ENCODE results near the gene PPP1R37. TPM values are rescaled to one million over a fixed set of nuclear protein-coding genes. Genes with fewer than 3 reads are reported as not detected.

PPP1R37 gene
- total and polyA plus RNA-seq, 4 donors, result 7.1 to 22.7 (median 14.4) TPM

DNA sequence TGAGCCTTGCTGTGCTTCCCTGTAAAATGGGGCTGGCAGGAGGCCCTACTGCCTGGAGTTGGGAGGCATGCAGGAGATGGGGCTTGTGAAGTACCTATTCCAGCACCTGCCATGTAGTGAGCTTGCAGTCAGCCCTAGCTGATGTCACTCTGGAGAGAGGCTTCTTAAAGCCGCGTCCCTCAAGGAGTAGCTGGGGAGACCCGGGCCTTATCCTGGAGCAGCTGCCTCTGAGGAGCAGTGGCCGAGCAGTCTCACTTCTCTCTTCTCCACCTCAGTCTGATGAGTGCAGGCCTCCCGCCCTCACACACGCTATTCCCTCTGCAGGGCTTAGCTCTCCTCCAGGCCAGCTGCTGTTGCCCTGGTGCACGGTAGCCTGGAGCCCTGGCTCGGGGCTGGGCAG is 36.1 kb upstream of the PPP1R37 start:
- WGBS, 2 donors, result 88 to 90% methylated on average over 8 of the region's 8 CpGs
- DNase-seq (no peak), ATAC-seq (ENCODE audit: low FRiP score) (no peak)
- Histone ChIP-seq H3K36me3 (ENCODE audit: control insufficient read depth in 1 of 2, insufficient read depth in 2 of 2, low read length in 1 of 2) (peaks cover 7 to 19% of the 10 kb centered on the region in 2 donors), H3K4me3 (ENCODE audit: low read length in 2 of 2) (no peak overlapping the region), H3K27me3 (ENCODE audit: control insufficient read depth in 1 of 2, insufficient read depth in 2 of 2, low read length in 1 of 2) (no peaks in the 10 kb centered on the region), H3K4me1 (ENCODE audit: control insufficient read depth in 1 of 2, insufficient read depth in 2 of 2, low read length in 2 of 2) (no peaks in the 10 kb centered on the region), H3K27ac (ENCODE audit: low read depth in 1 of 2, low read length in 2 of 2) (no peak overlapping the region), H3K9me3 (ENCODE audit: control insufficient read depth, low read length) (no peaks in the 10 kb centered on the region)
- intact Hi-C loops (cut with DNase I), result no loop called here

DNA sequence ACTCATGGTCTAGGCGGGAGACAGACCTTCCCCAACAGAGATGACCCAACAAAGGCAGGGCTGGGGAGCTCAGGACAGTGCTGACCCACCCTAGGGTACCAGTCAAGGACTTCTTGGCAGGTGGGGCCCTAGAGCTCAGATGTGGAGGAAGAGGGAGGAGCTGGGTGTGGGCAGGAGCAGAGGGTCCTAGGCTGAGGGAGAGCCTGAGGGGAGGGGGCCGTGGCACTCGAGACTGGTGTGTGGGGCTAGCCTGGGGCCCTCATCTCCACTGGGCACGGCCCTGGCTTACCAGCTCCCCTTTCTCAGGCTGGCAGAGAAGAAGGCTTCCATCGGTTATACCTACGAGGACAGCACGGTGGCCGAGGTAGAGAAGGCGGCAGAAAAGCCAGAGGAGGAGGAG is 35.5 kb upstream of the PPP1R37 start:
- no peak overlapping the region for H3K27ac ChIP-seq (ENCODE audit: low read depth in 1 of 2, low read length in 2 of 2)
- intact Hi-C loops (cut with DNase I), result no loop called here
- H3K4me3 ChIP-seq (ENCODE audit: low read length in 2 of 2), result no peak overlapping the region
- DNase-seq (no peak), ATAC-seq (ENCODE audit: low FRiP score) (no peak)
- H3K27me3 ChIP-seq (ENCODE audit: control insufficient read depth in 1 of 2, insufficient read depth in 2 of 2, low read length in 1 of 2), result no peaks in the 10 kb centered on the region
- WGBS, 2 donors, result 84 to 91% methylated on average over 7 to 9 of the region's 9 CpGs
- H3K9me3 ChIP-seq (ENCODE audit: control insufficient read depth, low read length), result no peaks in the 10 kb centered on the region
- no peaks in the 10 kb centered on the region for H3K4me1 ChIP-seq (ENCODE audit: control insufficient read depth in 1 of 2, insufficient read depth in 2 of 2, low read length in 2 of 2)
- H3K36me3 ChIP-seq (ENCODE audit: control insufficient read depth in 1 of 2, insufficient read depth in 2 of 2, low read length in 1 of 2), result peaks cover 7 to 17% of the 10 kb centered on the region in 2 donors

DNA sequence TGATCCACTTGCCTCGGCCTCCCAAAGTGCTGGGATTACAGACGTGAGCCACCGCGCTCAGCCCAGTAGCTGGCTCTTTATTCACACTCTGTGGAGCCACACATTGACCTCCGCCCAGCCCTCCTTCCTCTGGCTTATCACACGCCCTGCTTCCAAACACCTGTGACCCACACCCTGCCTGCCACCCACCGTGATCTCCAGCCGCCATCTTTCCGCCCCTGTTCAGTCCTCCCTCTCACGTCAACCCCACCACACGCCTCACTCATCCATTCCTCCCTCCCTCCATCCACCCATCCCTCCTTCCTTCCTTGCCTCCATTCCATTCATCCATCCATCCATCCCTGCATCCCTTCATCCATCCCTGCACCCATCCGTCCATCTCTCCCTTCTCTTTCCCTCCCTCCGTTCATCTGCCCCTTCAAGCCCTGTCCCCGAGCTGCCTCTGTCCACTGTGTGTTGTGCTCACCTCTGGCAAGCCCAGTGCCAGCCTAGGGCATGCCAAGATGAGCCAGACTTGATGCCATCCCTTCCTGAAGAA is 34.3 kb upstream of the PPP1R37 start:
- DNase-seq, result no peak
- Histone ChIP-seq H3K36me3 (ENCODE audit: control insufficient read depth in 1 of 2, insufficient read depth in 2 of 2, low read length in 1 of 2) (peaks cover 5 to 16% of the 10 kb centered on the region in 2 donors), H3K27ac (ENCODE audit: low read depth in 1 of 2, low read length in 2 of 2) (no peak overlapping the region), H3K4me3 (ENCODE audit: low read length in 2 of 2) (no peak overlapping the region), H3K27me3 (ENCODE audit: control insufficient read depth in 1 of 2, insufficient read depth in 2 of 2, low read length in 1 of 2) (no peaks in the 10 kb centered on the region), H3K9me3 (ENCODE audit: control insufficient read depth, low read length) (no peaks in the 10 kb centered on the region), H3K4me1 (ENCODE audit: control insufficient read depth in 1 of 2, insufficient read depth in 2 of 2, low read length in 2 of 2) (no peaks in the 10 kb centered on the region)
- ATAC-seq (ENCODE audit: low FRiP score), result no peak
- WGBS, 2 donors, result 83 to 85% methylated on average over 14 of the region's 14 CpGs
- intact Hi-C loops (cut with DNase I), result no loop called here

DNA sequence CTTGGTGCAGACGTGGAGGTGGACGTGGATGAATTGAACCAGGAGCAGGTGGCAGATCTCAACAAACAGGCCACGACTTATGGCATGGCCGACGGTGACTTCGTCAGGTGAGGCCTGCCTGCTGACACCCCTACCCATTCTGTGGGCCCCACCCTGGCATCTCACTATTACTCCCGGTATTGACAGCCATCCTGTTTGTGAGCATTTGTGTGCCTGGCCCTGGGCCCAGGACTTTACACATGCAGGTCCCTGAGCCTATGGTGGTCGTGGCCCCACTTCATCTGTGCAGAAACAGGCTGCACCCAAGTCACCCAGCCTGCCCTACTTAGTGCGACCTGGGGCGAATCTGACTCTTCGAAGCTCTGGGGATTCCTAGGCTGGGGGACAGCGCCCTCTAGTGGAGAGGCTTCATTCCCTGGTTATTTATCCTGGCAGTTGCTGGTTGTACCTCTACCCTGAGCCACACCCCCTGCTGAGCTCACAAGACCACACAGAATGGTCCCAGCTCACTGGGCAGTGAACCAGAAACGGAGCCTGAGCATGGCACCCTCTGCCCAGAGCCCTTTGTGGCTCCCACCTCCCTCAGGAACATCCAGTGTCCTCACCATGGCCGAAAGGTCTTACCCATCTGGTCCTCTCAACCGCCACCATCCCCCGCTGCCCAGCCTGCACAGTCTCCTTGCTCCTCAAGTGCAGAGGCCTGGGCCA is 33.6 kb upstream of the PPP1R37 start:
- 56 to 57% methylated on average over 16 of the region's 16 CpGs for whole genome bisulfite sequencing, 2 donors
- DNase-seq, result peak in 1 of 2 donors; percentile 77
- intact Hi-C loops (cut with DNase I), result no loop called here
- Histone ChIP-seq H3K36me3 (ENCODE audit: control insufficient read depth in 1 of 2, insufficient read depth in 2 of 2, low read length in 1 of 2) (peaks cover 9 to 18% of the 10 kb centered on the region in 2 donors), H3K27me3 (ENCODE audit: control insufficient read depth in 1 of 2, insufficient read depth in 2 of 2, low read length in 1 of 2) (no peaks in the 10 kb centered on the region), H3K27ac (ENCODE audit: low read depth in 1 of 2, low read length in 2 of 2) (no peak overlapping the region), H3K4me3 (ENCODE audit: low read length in 2 of 2) (no peak overlapping the region), H3K9me3 (ENCODE audit: control insufficient read depth, low read length) (no peaks in the 10 kb centered on the region), H3K4me1 (ENCODE audit: control insufficient read depth in 1 of 2, insufficient read depth in 2 of 2, low read length in 2 of 2) (no peaks in the 10 kb centered on the region)
- peak; percentile 67 for ATAC-seq (ENCODE audit: low FRiP score)

DNA sequence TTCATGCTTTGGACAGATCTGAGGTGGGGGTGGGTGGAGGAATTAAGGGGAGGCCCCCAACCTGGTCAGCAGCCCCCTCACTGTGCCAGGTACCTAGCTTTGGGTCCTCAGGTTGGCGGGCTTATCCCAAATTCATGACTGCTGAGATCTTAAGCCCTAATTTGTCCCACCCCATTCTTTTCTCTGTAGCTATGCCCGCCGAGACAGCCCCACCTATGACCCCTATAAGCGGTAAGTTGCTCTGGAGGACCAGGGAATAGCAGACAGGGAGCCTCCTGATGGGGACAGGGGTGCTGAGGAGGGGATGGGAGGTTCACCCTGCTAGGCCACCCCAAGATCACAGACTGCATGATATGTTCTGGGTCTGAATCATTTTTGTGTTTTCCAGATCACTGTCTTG is 31.0 kb upstream of the PPP1R37 start:
- peaks cover 5 to 18% of the 10 kb centered on the region in 2 donors for H3K36me3 ChIP-seq (ENCODE audit: control insufficient read depth in 1 of 2, insufficient read depth in 2 of 2, low read length in 1 of 2)
- no peak for DNase-seq
- H3K27me3 ChIP-seq (ENCODE audit: control insufficient read depth in 1 of 2, insufficient read depth in 2 of 2, low read length in 1 of 2), result no peaks in the 10 kb centered on the region
- H3K4me3 ChIP-seq (ENCODE audit: low read length in 2 of 2), result no peak overlapping the region
- H3K9me3 ChIP-seq (ENCODE audit: control insufficient read depth, low read length), result no peaks in the 10 kb centered on the region
- H3K4me1 ChIP-seq (ENCODE audit: control insufficient read depth in 1 of 2, insufficient read depth in 2 of 2, low read length in 2 of 2), result no peaks in the 10 kb centered on the region
- 93 to 95% methylated on average over 4 of the region's 4 CpGs for WGBS, 2 donors
- no peak for ATAC-seq (ENCODE audit: low FRiP score)
- intact Hi-C loops (cut with DNase I), result no loop called here
- no peak overlapping the region for H3K27ac ChIP-seq (ENCODE audit: low read depth in 1 of 2, low read length in 2 of 2)

DNA sequence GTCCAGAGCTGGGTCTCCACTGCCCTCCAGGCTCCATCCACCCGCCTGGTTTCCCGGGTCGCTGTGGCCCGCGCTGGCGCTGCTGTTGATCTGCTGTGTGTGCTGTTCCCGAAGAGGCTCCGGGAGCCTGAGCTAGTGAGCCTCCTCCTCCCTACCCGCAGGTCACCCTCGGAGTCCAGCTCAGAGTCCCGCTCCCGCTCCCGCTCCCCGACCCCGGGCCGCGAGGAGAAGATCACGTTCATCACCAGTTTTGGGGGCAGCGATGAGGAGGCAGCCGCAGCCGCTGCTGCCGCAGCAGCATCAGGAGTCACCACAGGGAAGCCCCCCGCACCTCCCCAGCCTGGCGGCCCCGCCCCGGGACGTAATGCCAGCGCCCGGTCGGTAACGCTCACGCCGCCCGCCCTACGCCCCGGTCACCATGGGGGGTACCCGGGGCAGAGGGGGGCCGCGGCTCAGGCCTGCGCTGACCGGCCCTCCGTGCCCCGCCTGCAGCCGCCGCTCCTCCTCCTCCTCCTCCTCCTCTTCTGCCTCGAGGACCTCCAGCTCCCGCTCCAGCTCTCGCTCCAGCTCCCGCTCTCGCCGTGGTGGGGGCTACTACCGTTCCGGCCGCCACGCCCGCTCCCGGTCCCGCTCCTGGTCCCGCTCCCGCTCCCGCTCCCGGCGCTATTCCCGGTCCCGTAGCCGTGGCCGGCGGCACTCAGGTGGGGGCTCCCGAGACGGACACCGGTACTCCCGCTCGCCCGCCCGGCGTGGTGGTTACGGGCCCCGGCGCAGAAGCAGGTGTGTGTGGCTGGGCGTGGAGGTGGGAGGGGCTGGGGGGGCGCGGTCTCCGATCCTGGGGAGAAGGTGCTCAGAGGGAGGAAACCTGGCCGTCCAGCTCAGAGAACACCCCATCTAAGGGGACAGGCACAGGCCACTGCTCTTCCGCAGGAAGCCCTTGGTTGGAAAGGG is 28.9 kb upstream of the PPP1R37 start:
- no peak overlapping the region for H3K4me3 ChIP-seq (ENCODE audit: low read length in 2 of 2)
- no peaks in the 10 kb centered on the region for H3K4me1 ChIP-seq (ENCODE audit: control insufficient read depth in 1 of 2, insufficient read depth in 2 of 2, low read length in 2 of 2)
- intact Hi-C loops (cut with DNase I), result no loop called here
- ATAC-seq (ENCODE audit: low FRiP score) (no peak), DNase-seq (no peak)
- H3K27me3 ChIP-seq (ENCODE audit: control insufficient read depth in 1 of 2, insufficient read depth in 2 of 2, low read length in 1 of 2), result no peaks in the 10 kb centered on the region
- peaks cover 6 to 12% of the 10 kb centered on the region in 2 donors for H3K36me3 ChIP-seq (ENCODE audit: control insufficient read depth in 1 of 2, insufficient read depth in 2 of 2, low read length in 1 of 2)
- WGBS, 2 donors, result 96% methylated on average over 70 to 85 of the region's 85 CpGs
- H3K9me3 ChIP-seq (ENCODE audit: control insufficient read depth, low read length), result no peaks in the 10 kb centered on the region
- no peak overlapping the region for H3K27ac ChIP-seq (ENCODE audit: low read depth in 1 of 2, low read length in 2 of 2)

DNA sequence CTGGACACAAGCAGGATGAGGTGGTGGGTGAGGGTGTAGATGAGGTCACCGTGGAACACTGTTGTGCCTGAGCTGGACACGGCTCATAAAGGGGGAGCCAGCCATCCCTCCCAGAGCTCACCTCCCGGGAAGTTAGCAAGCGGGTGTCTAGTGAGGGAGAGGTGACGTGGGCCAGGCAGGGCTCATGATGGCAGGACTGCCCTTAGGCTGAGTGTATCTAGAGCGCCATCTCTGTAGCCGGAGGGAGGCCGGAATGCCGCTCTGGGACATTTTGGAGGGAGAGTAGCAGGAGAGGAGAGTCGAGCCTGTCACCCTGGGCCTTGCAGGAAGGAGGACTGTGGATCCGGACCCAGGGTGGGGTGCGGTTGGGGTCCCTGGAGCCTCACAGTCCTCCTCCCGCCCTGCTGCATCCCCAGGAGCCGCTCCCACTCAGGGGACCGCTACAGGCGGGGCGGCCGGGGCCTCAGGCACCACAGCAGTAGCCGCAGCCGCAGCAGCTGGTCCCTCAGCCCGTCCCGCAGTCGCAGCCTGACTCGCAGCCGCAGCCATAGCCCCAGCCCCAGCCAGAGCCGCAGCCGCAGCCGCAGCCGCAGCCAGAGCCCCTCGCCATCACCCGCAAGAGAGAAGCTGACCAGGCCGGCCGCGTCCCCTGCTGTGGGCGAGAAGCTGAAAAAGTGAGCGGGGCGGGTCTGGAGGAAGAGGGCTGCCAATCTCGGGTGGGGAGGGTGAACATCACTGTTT is 25.9 kb upstream of the PPP1R37 start:
- no peak for DNase-seq
- intact Hi-C loops (cut with DNase I), result no loop called here
- Histone ChIP-seq H3K36me3 (ENCODE audit: control insufficient read depth in 1 of 2, insufficient read depth in 2 of 2, low read length in 1 of 2) (peaks cover 8 to 14% of the 10 kb centered on the region in 2 donors), H3K27me3 (ENCODE audit: control insufficient read depth in 1 of 2, insufficient read depth in 2 of 2, low read length in 1 of 2) (no peaks in the 10 kb centered on the region), H3K27ac (ENCODE audit: low read depth in 1 of 2, low read length in 2 of 2) (no peak overlapping the region), H3K9me3 (ENCODE audit: control insufficient read depth, low read length) (no peaks in the 10 kb centered on the region), H3K4me1 (ENCODE audit: control insufficient read depth in 1 of 2, insufficient read depth in 2 of 2, low read length in 2 of 2) (no peaks in the 10 kb centered on the region), H3K4me3 (ENCODE audit: low read length in 2 of 2) (no peak overlapping the region)
- 90 to 91% methylated on average over 34 to 38 of the region's 38 CpGs for WGBS, 2 donors
- no peak for ATAC-seq (ENCODE audit: low FRiP score)

DNA sequence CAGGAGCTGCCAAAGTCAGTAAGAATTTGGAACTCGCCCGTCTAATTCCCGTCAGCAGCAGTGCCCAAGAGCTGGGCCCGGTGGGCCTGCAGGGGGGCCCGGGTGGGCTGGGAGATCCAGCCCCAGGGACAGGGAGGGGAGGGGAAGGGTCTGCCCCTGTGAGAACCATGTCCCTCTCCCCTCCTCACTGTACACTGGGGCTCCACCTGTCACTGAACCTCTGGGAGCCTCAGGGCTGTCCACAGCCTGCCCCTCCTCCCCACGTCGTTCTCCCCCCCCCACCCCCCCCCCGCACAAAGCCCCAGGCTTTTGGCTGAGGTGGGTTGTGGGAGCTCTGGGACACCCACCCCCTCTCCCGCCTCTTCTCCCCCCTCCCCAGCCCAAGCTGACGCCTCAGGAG is 24.9 kb upstream of the PPP1R37 start:
- no peak for DNase-seq
- Histone ChIP-seq H3K4me3 (ENCODE audit: low read length in 2 of 2) (no peak overlapping the region), H3K9me3 (ENCODE audit: control insufficient read depth, low read length) (no peaks in the 10 kb centered on the region), H3K36me3 (ENCODE audit: control insufficient read depth in 1 of 2, insufficient read depth in 2 of 2, low read length in 1 of 2) (peaks cover 8 to 14% of the 10 kb centered on the region in 2 donors), H3K27ac (ENCODE audit: low read depth in 1 of 2, low read length in 2 of 2) (no peak overlapping the region), H3K4me1 (ENCODE audit: control insufficient read depth in 1 of 2, insufficient read depth in 2 of 2, low read length in 2 of 2) (no peaks in the 10 kb centered on the region), H3K27me3 (ENCODE audit: control insufficient read depth in 1 of 2, insufficient read depth in 2 of 2, low read length in 1 of 2) (no peaks in the 10 kb centered on the region)
- intact Hi-C loops (cut with DNase I), result no loop called here
- 76 to 81% methylated on average over 6 to 10 of the region's 10 CpGs for WGBS, 2 donors
- no peak for ATAC-seq (ENCODE audit: low FRiP score)
